SK-N-SH treated with all-trans-retinoic acid at 6 μM for 48 hours (cell line): Measurements from ENCODE around the gene GNMT.

Source experiments
- ATAC-seq: fragments of 200-7000 bp; cut with Tn5 transposase; 3 replicates; pipeline ENCODE4 v1.9.1; 2020; ENCODE audit warnings: mild to moderate bottlenecking, moderate library complexity
- ARNTL ChIP-seq: fragments of 450-650 bp; formaldehyde crosslinking; IDR thresholded peaks from 2 replicates; pipeline ENCODE4 v1.5.0; 2020; ENCODE audit warnings: low read depth, mild to moderate bottlenecking, moderate library complexity, borderline replicate concordance
- CREB5 ChIP-seq: fragments of 250-450 bp; sonication (Bioruptor Pico); IDR thresholded peaks from 2 replicates; pipeline ENCODE4 v1.5.1; 2020; ENCODE audit warnings: low read depth, mild to moderate bottlenecking, moderate library complexity
- CSDC2 ChIP-seq: fragments of 250-450 bp; sonication (Bioruptor Pico); IDR thresholded peaks from 2 replicates; pipeline ENCODE4 v1.5.0; 2020; ENCODE audit warnings: mild to moderate bottlenecking, moderate library complexity
- ESRRG ChIP-seq: fragments of 250-450 bp; sonication (Bioruptor Pico); IDR thresholded peaks from 2 replicates; pipeline ENCODE4 v1.6.1; 2021; ENCODE audit warnings: mild to moderate bottlenecking
- GLIS3 ChIP-seq: fragments of 250-450 bp; sonication (Bioruptor Pico); IDR thresholded peaks from 2 replicates; pipeline ENCODE4 v1.5.0; 2020; ENCODE audit warnings: mild to moderate bottlenecking, moderate library complexity
- ISL1 ChIP-seq: fragments of 250-450 bp; sonication (Bioruptor Pico); IDR thresholded peaks from 2 replicates; pipeline ENCODE4 v2.1.2; 2022; ENCODE audit warnings: mild to moderate bottlenecking, moderate library complexity
- OSR1 ChIP-seq: fragments of 250-450 bp; sonication (Bioruptor Pico); IDR thresholded peaks from 2 replicates; pipeline ENCODE4 v1.8.0; 2022; ENCODE audit warnings: moderate library complexity, mild to moderate bottlenecking, inconsistent platforms
- PATZ1 ChIP-seq: fragments of 250-450 bp; sonication (Bioruptor Pico); IDR thresholded peaks from 2 replicates; pipeline ENCODE4 v1.8.0; 2020; ENCODE audit warnings: mild to moderate bottlenecking, moderate library complexity, borderline replicate concordance
- POU6F1 ChIP-seq: fragments of 250-450 bp; sonication (Bioruptor Pico); IDR thresholded peaks from 2 replicates; pipeline ENCODE4 v1.8.0; 2021; ENCODE audit warnings: low read depth, mild to moderate bottlenecking, moderate library complexity, borderline replicate concordance
- PPARA ChIP-seq: fragments of 250-450 bp; sonication (Bioruptor Pico); IDR thresholded peaks from 2 replicates; pipeline ENCODE4 v1.5.0; 2020; ENCODE audit warnings: mild to moderate bottlenecking, borderline replicate concordance
- SNAI2 ChIP-seq: fragments of 250-450 bp; sonication (Bioruptor Pico); IDR thresholded peaks from 2 replicates; pipeline ENCODE4 v1.5.0; 2020; ENCODE audit warnings: mild to moderate bottlenecking, moderate library complexity
- TCF4 ChIP-seq: fragments of 250-450 bp; sonication (Bioruptor Pico); IDR thresholded peaks from 2 replicates; pipeline ENCODE4 v1.8.0; 2021; ENCODE audit warnings: mild to moderate bottlenecking, moderate library complexity, borderline replicate concordance
- TOX ChIP-seq: fragments of 250-450 bp; sonication (Bioruptor Pico); IDR thresholded peaks from 2 replicates; pipeline ENCODE4 v1.8.0; 2021; ENCODE audit warnings: mild to moderate bottlenecking, moderate library complexity, borderline replicate concordance
- TSHZ2 ChIP-seq: fragments of 250-450 bp; sonication (Bioruptor Pico); IDR thresholded peaks from 2 replicates; pipeline ENCODE4 v1.5.0; 2020; ENCODE audit warnings: mild to moderate bottlenecking, moderate library complexity
- ZC3H10 ChIP-seq: fragments of 250-450 bp; sonication (Bioruptor Pico); IDR thresholded peaks from 2 replicates; pipeline ENCODE4 v1.5.1; 2021; ENCODE audit warnings: mild to moderate bottlenecking, moderate library complexity
- ZFP3 ChIP-seq: fragments of 250-450 bp; sonication (Bioruptor Pico); IDR thresholded peaks from 2 replicates; pipeline ENCODE4 v1.5.0; 2020; ENCODE audit warnings: mild to moderate bottlenecking, moderate library complexity
- ZNF565 ChIP-seq: fragments of 450-650 bp; formaldehyde crosslinking; conservative IDR thresholded peaks from 2 replicates; pipeline ENCODE4 v1.5.0; 2020; ENCODE audit warnings: low read depth, mild to moderate bottlenecking, moderate library complexity
- ZNF70 ChIP-seq: fragments of 450-650 bp; formaldehyde crosslinking; IDR thresholded peaks from 2 replicates; pipeline ENCODE4 v1.5.0; 2020; ENCODE audit warnings: mild to moderate bottlenecking, moderate library complexity
- ZNF8 ChIP-seq: fragments of 450-650 bp; formaldehyde crosslinking; IDR thresholded peaks from 2 replicates; pipeline ENCODE4 v1.5.0; 2020; ENCODE audit warnings: mild to moderate bottlenecking, moderate library complexity

GNMT gene

GRCh38 chr6:42978839-42979522, 18.4 kb downstream of the GNMT start, which contains the start of gene PEX6:
TSS of gene PEX6 (minus strand) at chr6:42979181. CDS start at chr6:42979150, 31 bp downstream.
- TF ChIP-seq ESRRG (CRISPR knock-in tag), result no peak
- peak; percentile 35; the same call in 1 of the 2 replicates for TF ChIP-seq ZFP3
- TF ChIP-seq, all 23 proteins: peak for 1
- peak; percentile 87 for ATAC-seq

- ATAC-seq, result peak; percentile 6
- no peak for TF ChIP-seq OSR1 (CRISPR knock-in tag)
- TF ChIP-seq ZFP3, result no peak
These were observed 19.1 kb downstream of the GNMT start for GRCh38 chr6:42979523-42980177.

GRCh38 chr6:42981836-42982235, 21.3 kb downstream of the GNMT start:
- ATAC-seq, result no peak
- TF ChIP-seq ZNF70 (CRISPR knock-in tag) (no peak), ZC3H10 (CRISPR knock-in tag) (no peak), TCF4 (no peak), ZNF8 (CRISPR knock-in tag) (no peak), POU6F1 (CRISPR knock-in tag) (no peak), CSDC2 (CRISPR knock-in tag) (no peak)

GRCh38 chr6:42984001-42984923, 23.7 kb downstream of the GNMT start, which contains the start of gene PPP2R5D:
TSS of gene PPP2R5D (plus strand) at chr6:42984570. CDS start at chr6:42984678, 108 bp downstream.
- TF ChIP-seq ISL1 (CRISPR knock-in tag) (no peak), ZNF565 (no peak), CREB5 (CRISPR knock-in tag) (no peak)
- ATAC-seq, result peak; percentile 96

GRCh38 chr6:42984924-42985475, 24.4 kb downstream of the GNMT start:
- ATAC-seq, result peak; percentile 8
- TF ChIP-seq ZNF8 (CRISPR knock-in tag) (no peak), ZC3H10 (CRISPR knock-in tag) (no peak), SNAI2 (no peak), TCF4 (no peak), ARNTL (no peak), GLIS3 (no peak), ZNF70 (CRISPR knock-in tag) (no peak), TSHZ2 (CRISPR knock-in tag) (no peak), CSDC2 (CRISPR knock-in tag) (no peak), PATZ1 (CRISPR knock-in tag) (no peak), CREB5 (CRISPR knock-in tag) (no peak), TOX (CRISPR knock-in tag) (no peak), OSR1 (CRISPR knock-in tag) (no peak), PPARA (CRISPR knock-in tag) (no peak), ZFP3 (no peak), ZNF565 (no peak)
- TF ChIP-seq, all 23 proteins: peak for 0
